MM.1S (cell line): ENCODE measurements around the gene PRSS56.
A peak's percentile ranks its signal among the peaks of the same experiment; 100 is the strongest.

Experiments used
- DNase-seq: peaks from one replicate; pipeline ENCODE4 v3.0.0-alpha.2; 2015
- H2AFZ ChIP-seq: fragments of 300-600 bp; sonication (generic); 2 replicates; pipeline ENCODE4 v1.6.0; 2016; ENCODE audit warnings: antibody characterized with exemption, low read length
- H3F3A ChIP-seq: fragments of 300-600 bp; sonication (generic); 2 replicates; pipeline ENCODE4 v1.6.1; 2016; ENCODE audit warnings: mild to moderate bottlenecking, antibody characterized with exemption, low read length, moderate library complexity, mixed read lengths; ENCODE audit not compliant: insufficient read depth
- H3K27ac ChIP-seq: fragments of 300-600 bp; sonication (generic); 2 replicates; pipeline ENCODE4 v1.5.1; 2016; ENCODE audit warnings: mild to moderate bottlenecking, low read length
- H3K27me3 ChIP-seq: fragments of 300-600 bp; sonication (generic); replicated peaks from 2 replicates; pipeline ENCODE4 v1.6.0; 2016; ENCODE audit warnings: low read length; ENCODE audit not compliant: insufficient read depth
- H3K36me3 ChIP-seq: fragments of 300-600 bp; sonication (generic); replicated peaks from 2 replicates; pipeline ENCODE4 v1.6.1; 2016; ENCODE audit warnings: mild to moderate bottlenecking, low read length, mixed read lengths; ENCODE audit not compliant: insufficient read depth
- H3K4me1 ChIP-seq: fragments of 300-600 bp; sonication (generic); 2 replicates; pipeline ENCODE4 v1.6.1; 2016; ENCODE audit warnings: low read length, mixed read lengths
- H3K4me2 ChIP-seq: fragments of 300-600 bp; sonication (generic); 2 replicates; pipeline ENCODE4 v1.6.0; 2016; ENCODE audit warnings: low read depth, low read length
- H3K4me3 ChIP-seq: fragments of 300-600 bp; sonication (generic); 2 replicates; pipeline ENCODE4 v1.5.1; 2016; ENCODE audit warnings: low read length, mixed read lengths
- H3K79me2 ChIP-seq: fragments of 300-600 bp; sonication (generic); 2 replicates; pipeline ENCODE4 v1.6.1; 2016; ENCODE audit warnings: mixed run types, low read length, mixed read lengths
- H3K9ac ChIP-seq: fragments of 300-600 bp; sonication (generic); 2 replicates; pipeline ENCODE4 v1.6.1; 2016; ENCODE audit warnings: low read length, mixed read lengths
- H3K9me2 ChIP-seq: fragments of 300-600 bp; sonication (generic); replicated peaks from 2 replicates; pipeline ENCODE4 v1.6.1; 2016; ENCODE audit warnings: mild to moderate bottlenecking, low read length, mixed read lengths; ENCODE audit not compliant: insufficient read depth
- H3K9me3 ChIP-seq: fragments of 300-600 bp; sonication (generic); replicated peaks from 2 replicates; pipeline ENCODE4 v1.6.1; 2016; ENCODE audit warnings: mild to moderate bottlenecking, low read length, mixed read lengths; ENCODE audit not compliant: insufficient read depth
- H4K20me1 ChIP-seq: fragments of 300-600 bp; sonication (generic); 2 replicates; pipeline ENCODE4 v1.6.1; 2016; ENCODE audit warnings: mild to moderate bottlenecking, low read length, moderate library complexity, mixed read lengths; ENCODE audit not compliant: insufficient read depth
- EZH2 ChIP-seq: fragments of 300-600 bp; sonication (generic); optimal IDR thresholded peaks from 2 replicates; pipeline ENCODE3; 2017; ENCODE audit warnings: low read depth, mild to moderate bottlenecking, antibody characterized with exemption, low read length, mixed read lengths
- EZH2phosphoT487 ChIP-seq: fragments of 300-600 bp; sonication (generic); IDR thresholded peaks from 2 replicates; pipeline ENCODE4 v1.6.1; 2018; ENCODE audit warnings: antibody characterized with exemption, low read length
- TF ChIP-seq, protein P1 (sequence below): fragments of 300-600 bp; sonication (generic); IDR thresholded peaks from 2 replicates; pipeline ENCODE4 v1.5.1; 2016; ENCODE audit warnings: antibody characterized with exemption, low read length, mixed read lengths

Gene PRSS56

DNA sequence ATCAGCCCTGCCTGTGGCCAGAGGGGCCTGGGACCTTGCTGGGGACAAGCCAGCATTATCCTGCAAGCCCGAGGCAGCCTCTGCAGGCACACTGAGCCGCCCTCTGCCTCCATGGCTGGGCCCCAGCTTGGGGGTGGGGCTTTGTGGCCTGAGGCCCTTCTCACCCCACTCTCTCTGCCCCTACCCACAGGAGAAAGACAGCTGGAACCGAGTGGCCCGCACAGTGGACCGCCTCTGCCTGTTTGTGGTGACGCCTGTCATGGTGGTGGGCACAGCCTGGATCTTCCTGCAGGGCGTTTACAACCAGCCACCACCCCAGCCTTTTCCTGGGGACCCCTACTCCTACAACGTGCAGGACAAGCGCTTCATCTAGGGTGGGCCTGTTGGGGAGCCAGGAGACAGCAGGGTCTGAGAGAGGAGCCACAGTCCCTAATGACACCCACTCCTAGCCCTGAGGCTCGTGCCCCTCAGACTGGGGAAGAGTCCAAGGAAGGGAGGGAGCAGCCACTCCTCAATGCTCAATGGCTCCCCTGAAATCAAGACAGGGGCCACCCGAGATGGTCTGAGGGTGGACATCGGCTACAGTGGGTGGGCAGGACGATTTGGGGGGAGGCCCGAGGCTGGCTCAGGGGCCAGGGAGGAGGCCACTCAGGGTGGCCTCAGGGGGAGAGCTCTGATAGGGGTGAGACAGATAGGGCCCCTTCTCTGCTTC lies 14.9 kb downstream of the PRSS56 start:
- H3K4me1 ChIP-seq, result no peaks in the 10 kb centered on the region
- H3K79me2 ChIP-seq, result no peaks in the 10 kb centered on the region
- no peaks in the 10 kb centered on the region for H3K9me2 ChIP-seq
- no peak overlapping the region for H3K4me3 ChIP-seq
- no peaks in the 10 kb centered on the region for H3F3A ChIP-seq
- no peaks in the 10 kb centered on the region for H4K20me1 ChIP-seq
- no peak overlapping the region for H3K9ac ChIP-seq
- no peaks in the 10 kb centered on the region for H3K36me3 ChIP-seq
- H3K27me3 ChIP-seq, result peaks cover 5% of the 10 kb centered on the region; the same call in 1 of the 2 replicates
- no peak for DNase-seq
- no peak overlapping the region for H3K4me2 ChIP-seq
- no peak overlapping the region for H3K27ac ChIP-seq
- no peaks in the 10 kb centered on the region for H3K9me3 ChIP-seq
- H2AFZ ChIP-seq, result no peak overlapping the region
- TF ChIP-seq EZH2 (no peak), EZH2phosphoT487 (no peak)
- TF ChIP-seq, protein P1, sequence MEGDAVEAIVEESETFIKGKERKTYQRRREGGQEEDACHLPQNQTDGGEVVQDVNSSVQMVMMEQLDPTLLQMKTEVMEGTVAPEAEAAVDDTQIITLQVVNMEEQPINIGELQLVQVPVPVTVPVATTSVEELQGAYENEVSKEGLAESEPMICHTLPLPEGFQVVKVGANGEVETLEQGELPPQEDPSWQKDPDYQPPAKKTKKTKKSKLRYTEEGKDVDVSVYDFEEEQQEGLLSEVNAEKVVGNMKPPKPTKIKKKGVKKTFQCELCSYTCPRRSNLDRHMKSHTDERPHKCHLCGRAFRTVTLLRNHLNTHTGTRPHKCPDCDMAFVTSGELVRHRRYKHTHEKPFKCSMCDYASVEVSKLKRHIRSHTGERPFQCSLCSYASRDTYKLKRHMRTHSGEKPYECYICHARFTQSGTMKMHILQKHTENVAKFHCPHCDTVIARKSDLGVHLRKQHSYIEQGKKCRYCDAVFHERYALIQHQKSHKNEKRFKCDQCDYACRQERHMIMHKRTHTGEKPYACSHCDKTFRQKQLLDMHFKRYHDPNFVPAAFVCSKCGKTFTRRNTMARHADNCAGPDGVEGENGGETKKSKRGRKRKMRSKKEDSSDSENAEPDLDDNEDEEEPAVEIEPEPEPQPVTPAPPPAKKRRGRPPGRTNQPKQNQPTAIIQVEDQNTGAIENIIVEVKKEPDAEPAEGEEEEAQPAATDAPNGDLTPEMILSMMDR, result no peak

DNA sequence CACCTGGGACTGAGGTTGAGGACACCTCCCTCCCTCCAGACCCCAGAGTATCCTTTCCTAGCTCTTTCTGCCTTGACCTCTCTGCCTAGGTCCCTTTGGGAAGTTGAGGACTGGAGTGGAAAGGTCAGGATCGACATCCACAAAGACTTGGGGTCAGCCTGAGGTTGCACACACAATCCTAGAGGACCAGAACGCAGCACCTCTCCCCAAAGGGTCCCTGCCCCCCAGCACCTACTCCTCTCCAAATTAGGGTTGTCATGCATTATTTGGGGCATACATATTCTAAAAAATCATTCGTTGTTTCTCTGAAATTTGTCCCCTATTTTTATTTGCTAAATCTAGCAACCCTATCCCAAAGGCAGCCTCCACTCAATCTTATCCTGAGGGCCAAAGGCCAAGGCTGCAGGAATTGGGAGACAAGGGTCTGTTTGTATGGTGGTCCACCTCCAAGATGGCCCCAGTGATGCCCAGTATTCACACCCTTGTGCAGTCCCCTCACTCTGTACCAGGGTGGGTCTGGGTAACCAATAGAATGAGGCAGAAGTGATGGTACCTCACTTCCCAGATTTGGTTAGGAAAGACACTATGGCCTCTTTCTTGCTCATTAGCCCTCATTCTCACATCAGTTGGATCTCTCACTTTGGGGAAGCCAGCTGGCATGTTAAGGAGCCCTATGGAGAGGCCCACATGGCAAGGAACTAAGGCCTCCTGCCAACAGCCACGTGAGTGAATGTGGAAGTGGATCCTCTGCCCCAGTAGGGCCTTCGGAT lies 15.8 kb downstream of the PRSS56 start:
- peaks cover 5% of the 10 kb centered on the region; the same call in 1 of the 2 replicates for H3K27me3 ChIP-seq
- H3K36me3 ChIP-seq, result no peaks in the 10 kb centered on the region
- H3K4me1 ChIP-seq, result no peaks in the 10 kb centered on the region
- H3K79me2 ChIP-seq, result no peaks in the 10 kb centered on the region
- H3K4me2 ChIP-seq, result no peak overlapping the region
- no peak overlapping the region for H3K9ac ChIP-seq
- no peak overlapping the region for H3K27ac ChIP-seq
- no peaks in the 10 kb centered on the region for H3F3A ChIP-seq
- TF ChIP-seq, protein P1, result no peak
- TF ChIP-seq EZH2, result no peak
- TF ChIP-seq EZH2phosphoT487, result no peak
- no peaks in the 10 kb centered on the region for H3K9me3 ChIP-seq
- H2AFZ ChIP-seq, result no peak overlapping the region
- no peak overlapping the region for H3K4me3 ChIP-seq
- no peak for DNase-seq
- no peaks in the 10 kb centered on the region for H3K9me2 ChIP-seq
- H4K20me1 ChIP-seq, result no peaks in the 10 kb centered on the region

DNA sequence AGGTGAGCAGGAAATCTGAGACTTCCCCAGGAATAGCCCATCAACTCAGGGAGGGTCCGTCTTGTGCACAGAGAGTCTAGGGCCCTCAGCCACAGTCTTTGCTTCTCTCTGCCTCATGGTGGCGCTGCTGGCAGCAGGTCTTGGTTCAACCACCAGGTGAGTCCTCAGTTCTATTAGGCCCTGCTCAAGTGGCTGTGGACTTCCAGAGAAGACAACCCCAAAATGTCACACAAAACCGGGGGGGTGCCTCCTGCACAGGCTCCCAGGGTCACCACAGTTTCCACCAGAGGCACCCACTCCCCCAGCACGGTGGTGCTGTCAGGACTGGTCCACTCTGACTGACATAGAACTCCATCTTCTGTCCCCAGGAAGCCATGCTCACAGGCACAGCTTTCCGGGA lies 16.9 kb downstream of the PRSS56 start:
- H3K27me3 ChIP-seq, result peaks cover 5% of the 10 kb centered on the region; the same call in 1 of the 2 replicates
- no peaks in the 10 kb centered on the region for H3K4me1 ChIP-seq
- TF ChIP-seq, protein P1, result peak; percentile 30
- TF ChIP-seq EZH2phosphoT487 (no peak), EZH2 (no peak)
- no peak overlapping the region for H3K4me2 ChIP-seq
- no peaks in the 10 kb centered on the region for H3K79me2 ChIP-seq
- no peaks in the 10 kb centered on the region for H3K36me3 ChIP-seq
- H3F3A ChIP-seq, result no peaks in the 10 kb centered on the region
- H2AFZ ChIP-seq, result no peak overlapping the region
- no peaks in the 10 kb centered on the region for H3K9me2 ChIP-seq
- no peaks in the 10 kb centered on the region for H3K9me3 ChIP-seq
- no peak overlapping the region for H3K27ac ChIP-seq
- no peaks in the 10 kb centered on the region for H4K20me1 ChIP-seq
- no peak overlapping the region for H3K9ac ChIP-seq
- no peak overlapping the region for H3K4me3 ChIP-seq
- DNase-seq, result no peak
